K562 (cell line): ENCODE results near the gene GBX1. TPM values are rescaled to one million over a fixed set of nuclear protein-coding genes. Genes with fewer than 3 reads are reported as not detected.

Source experiments
- CGGBP1 ChIP-seq: fragments of 250-450 bp; sonication (Bioruptor Pico); IDR thresholded peaks from 2 replicates; pipeline ENCODE4 v1.9.0; 2021; ENCODE audit warnings: mild to moderate bottlenecking
- MCM2 ChIP-seq: fragments of 450-650 bp; IDR thresholded peaks from 2 replicates; pipeline ENCODE4 v1.6.1; 2017; ENCODE audit warnings: low read depth, mild to moderate bottlenecking
- MYBL2 ChIP-seq, 2 experiments: fragments of 450-650 bp in 1 of 2; sonication (generic) in 1 of 2; formaldehyde crosslinking in 1 of 2; IDR thresholded peaks; 2 replicates each; pipeline versions ENCODE4 v1.6.1 to v1.8.1; 2017 to 2022; ENCODE audit warnings: borderline replicate concordance in 1 of 2, inconsistent platforms in 1 of 2, low read depth in 1 of 2, mild to moderate bottlenecking in 1 of 2, missing genetic modification reagents in 1 of 2, moderate library complexity in 1 of 2
- OTX1 ChIP-seq: fragments of 450-650 bp; formaldehyde crosslinking; IDR thresholded peaks from 2 replicates; pipeline ENCODE4 v1.4.0; 2022; ENCODE audit warnings: mild to moderate bottlenecking
- PCBP1 ChIP-seq: fragments of 200-400 bp; formaldehyde crosslinking; IDR thresholded peaks from 2 replicates; pipeline ENCODE4 v1.6.1; 2018; ENCODE audit warnings: mild to moderate bottlenecking, low read depth, low read length; ENCODE audit not compliant: poor library complexity, severe bottlenecking
- RB1 ChIP-seq: fragments of 450-650 bp; IDR thresholded peaks from 2 replicates; pipeline ENCODE4 v1.6.1; 2017; ENCODE audit warnings: low read depth, mild to moderate bottlenecking
- SRSF7 ChIP-seq: fragments of 200-400 bp; formaldehyde crosslinking; optimal IDR thresholded peaks from 2 replicates; pipeline ENCODE3; 2017; ENCODE audit warnings: mild to moderate bottlenecking, low read depth, low read length
- ZFP91 ChIP-seq: sonication (generic); formaldehyde crosslinking; IDR thresholded peaks from 2 replicates; pipeline ENCODE4 v1.8.0; 2022; ENCODE audit warnings: mild to moderate bottlenecking, missing genetic modification reagents
- ZNF354B ChIP-seq: fragments of 250-450 bp; sonication (Bioruptor Pico); IDR thresholded peaks from 2 replicates; pipeline ENCODE4 v1.4.0; 2020
- ZNF384 ChIP-seq: IDR thresholded peaks from 2 replicates; pipeline ENCODE4 v1.6.1; 2012; ENCODE audit warnings: low read depth, low read length, improper control_type of control experiment
- polyA plus RNA-seq, 8 experiments: library from polyadenylated mRNA; depleted of rRNA in 4 of 8; stranded (reverse) in 5 of 8; unstranded in 3 of 8; fragments of >200 nt; fragmentation: Nextera tagmentation in 2 of 8; fragmentation: Illumina TruSeq in 1 of 8; extraction: Ambion mirVana in 2 of 8; extraction: Trizol in 1 of 8; gene quantifications; 2 replicates each; pipeline versions ENCODE4 v1.2.1 to v1.2.3, GENCODE V29; 2011 to 2014; ENCODE audit warnings: inconsistent platforms in 1 of 8, missing spikeins in 1 of 8
- total RNA-seq, 7 experiments: library from RNA; depleted of rRNA in 6 of 7; stranded (reverse); fragments of >200 nt in 6 of 7; fragmentation: Illumina TruSeq in 2 of 7; extraction: Trizol in 2 of 7; gene quantifications; 2 replicates each; pipeline versions ENCODE4 v1.2.1 to v1.2.3, GENCODE V29; 2011 to 2021; ENCODE audit warnings: low replicate concordance in 1 of 7
- TF ChIP-seq, protein P1 (sequence below), 2 experiments: fragments of 450-650 bp; formaldehyde crosslinking in 1 of 2; IDR thresholded peaks; 2 replicates each; pipeline versions ENCODE4 v1.4.0 to v1.6.1; 2014 to 2020; ENCODE audit warnings: mild to moderate bottlenecking in 2 of 2, borderline replicate concordance in 1 of 2, low read depth in 1 of 2
- TF ChIP-seq, protein P2 (sequence below): fragments of 450-650 bp; conservative IDR thresholded peaks from 2 replicates; pipeline ENCODE4 v1.6.1; 2016; ENCODE audit warnings: missing genetic modification characterization, low read depth, mild to moderate bottlenecking, missing compliant biosample characterization, moderate library complexity
- TF ChIP-seq, protein P3 (sequence below): fragments of 450-650 bp; IDR thresholded peaks from 2 replicates; pipeline ENCODE4 v1.6.1; 2014; ENCODE audit warnings: low read depth, mild to moderate bottlenecking, moderate library complexity, borderline replicate concordance

Gene GBX1
- total and polyA plus RNA-seq, 9 of the 15 experiments (the other 6 are each of a cell fraction or from before 2014, with no cell fraction given) = not detected

DNA sequence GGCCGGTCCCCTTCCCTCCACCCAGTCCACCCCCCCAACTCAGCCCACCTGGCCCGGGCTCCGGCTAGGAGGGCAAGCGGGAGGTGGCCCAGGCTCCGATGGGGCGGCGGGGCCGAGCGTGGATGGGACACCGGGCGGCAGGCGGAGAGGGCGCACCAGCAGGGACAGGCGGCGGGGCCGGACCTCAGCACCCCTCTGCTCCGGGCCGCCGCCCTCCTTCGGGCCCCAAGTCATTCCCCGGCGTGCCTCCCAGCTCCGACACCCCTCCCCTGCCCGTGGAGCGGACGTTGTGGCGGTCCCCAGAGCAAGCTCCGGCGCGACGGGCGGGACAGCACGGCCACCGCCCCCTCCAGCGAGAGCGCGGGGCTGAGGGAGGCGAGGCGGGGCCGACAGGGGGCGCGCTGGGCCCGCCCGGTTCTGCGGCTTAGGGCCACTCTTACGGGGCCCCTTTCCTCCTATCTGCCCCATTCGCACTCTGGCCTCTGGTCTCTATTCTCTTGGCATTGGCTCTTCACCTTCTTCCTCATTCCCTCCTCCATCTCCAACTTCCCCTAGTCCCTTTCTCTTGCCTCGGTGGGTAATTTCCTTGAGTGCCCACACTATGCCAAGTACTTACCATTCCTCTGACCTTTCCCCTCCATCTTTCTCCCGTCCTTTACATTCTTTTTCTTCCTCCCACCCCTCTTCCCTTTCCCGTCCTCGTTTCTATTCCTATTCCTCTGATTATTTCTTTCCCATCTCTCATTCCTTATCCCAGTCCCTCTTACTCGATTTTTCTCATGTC lies 701 bp upstream of the GBX1 start (continued):
- TF ChIP-seq, protein P1, sequence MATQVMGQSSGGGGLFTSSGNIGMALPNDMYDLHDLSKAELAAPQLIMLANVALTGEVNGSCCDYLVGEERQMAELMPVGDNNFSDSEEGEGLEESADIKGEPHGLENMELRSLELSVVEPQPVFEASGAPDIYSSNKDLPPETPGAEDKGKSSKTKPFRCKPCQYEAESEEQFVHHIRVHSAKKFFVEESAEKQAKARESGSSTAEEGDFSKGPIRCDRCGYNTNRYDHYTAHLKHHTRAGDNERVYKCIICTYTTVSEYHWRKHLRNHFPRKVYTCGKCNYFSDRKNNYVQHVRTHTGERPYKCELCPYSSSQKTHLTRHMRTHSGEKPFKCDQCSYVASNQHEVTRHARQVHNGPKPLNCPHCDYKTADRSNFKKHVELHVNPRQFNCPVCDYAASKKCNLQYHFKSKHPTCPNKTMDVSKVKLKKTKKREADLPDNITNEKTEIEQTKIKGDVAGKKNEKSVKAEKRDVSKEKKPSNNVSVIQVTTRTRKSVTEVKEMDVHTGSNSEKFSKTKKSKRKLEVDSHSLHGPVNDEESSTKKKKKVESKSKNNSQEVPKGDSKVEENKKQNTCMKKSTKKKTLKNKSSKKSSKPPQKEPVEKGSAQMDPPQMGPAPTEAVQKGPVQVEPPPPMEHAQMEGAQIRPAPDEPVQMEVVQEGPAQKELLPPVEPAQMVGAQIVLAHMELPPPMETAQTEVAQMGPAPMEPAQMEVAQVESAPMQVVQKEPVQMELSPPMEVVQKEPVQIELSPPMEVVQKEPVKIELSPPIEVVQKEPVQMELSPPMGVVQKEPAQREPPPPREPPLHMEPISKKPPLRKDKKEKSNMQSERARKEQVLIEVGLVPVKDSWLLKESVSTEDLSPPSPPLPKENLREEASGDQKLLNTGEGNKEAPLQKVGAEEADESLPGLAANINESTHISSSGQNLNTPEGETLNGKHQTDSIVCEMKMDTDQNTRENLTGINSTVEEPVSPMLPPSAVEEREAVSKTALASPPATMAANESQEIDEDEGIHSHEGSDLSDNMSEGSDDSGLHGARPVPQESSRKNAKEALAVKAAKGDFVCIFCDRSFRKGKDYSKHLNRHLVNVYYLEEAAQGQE (IDR thresholded peaks at IDR 0.05; ENCODE audit: borderline replicate concordance) = peak; percentile 40; the same call in 1 of the 2 replicates
- TF ChIP-seq, protein P1 (CRISPR knock-in tag; IDR thresholded peaks at IDR 0.05; ENCODE audit: low read depth) = 0 out of 2 replicates have a peak, but pooled peaks have one; percentile 31
- TF ChIP-seq ZFP91 (CRISPR knock-in tag) = no peak
- TF ChIP-seq MYBL2 (IDR thresholded peaks at IDR 0.05; ENCODE audit: low read depth) = 0 out of 2 replicates have a peak, but pooled peaks have one; percentile 25
- no peak for TF ChIP-seq MYBL2 (CRISPR knock-in tag; IDR thresholded peaks at IDR 0.05; ENCODE audit: borderline replicate concordance)
- no peak for TF ChIP-seq MCM2
- TF ChIP-seq ZNF384 = no peak
- TF ChIP-seq, protein P2, sequence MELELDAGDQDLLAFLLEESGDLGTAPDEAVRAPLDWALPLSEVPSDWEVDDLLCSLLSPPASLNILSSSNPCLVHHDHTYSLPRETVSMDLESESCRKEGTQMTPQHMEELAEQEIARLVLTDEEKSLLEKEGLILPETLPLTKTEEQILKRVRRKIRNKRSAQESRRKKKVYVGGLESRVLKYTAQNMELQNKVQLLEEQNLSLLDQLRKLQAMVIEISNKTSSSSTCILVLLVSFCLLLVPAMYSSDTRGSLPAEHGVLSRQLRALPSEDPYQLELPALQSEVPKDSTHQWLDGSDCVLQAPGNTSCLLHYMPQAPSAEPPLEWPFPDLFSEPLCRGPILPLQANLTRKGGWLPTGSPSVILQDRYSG (tag) = no peak
- peak; percentile 91 for TF ChIP-seq PCBP1
- TF ChIP-seq ZNF354B = no peak
- TF ChIP-seq, protein P3, sequence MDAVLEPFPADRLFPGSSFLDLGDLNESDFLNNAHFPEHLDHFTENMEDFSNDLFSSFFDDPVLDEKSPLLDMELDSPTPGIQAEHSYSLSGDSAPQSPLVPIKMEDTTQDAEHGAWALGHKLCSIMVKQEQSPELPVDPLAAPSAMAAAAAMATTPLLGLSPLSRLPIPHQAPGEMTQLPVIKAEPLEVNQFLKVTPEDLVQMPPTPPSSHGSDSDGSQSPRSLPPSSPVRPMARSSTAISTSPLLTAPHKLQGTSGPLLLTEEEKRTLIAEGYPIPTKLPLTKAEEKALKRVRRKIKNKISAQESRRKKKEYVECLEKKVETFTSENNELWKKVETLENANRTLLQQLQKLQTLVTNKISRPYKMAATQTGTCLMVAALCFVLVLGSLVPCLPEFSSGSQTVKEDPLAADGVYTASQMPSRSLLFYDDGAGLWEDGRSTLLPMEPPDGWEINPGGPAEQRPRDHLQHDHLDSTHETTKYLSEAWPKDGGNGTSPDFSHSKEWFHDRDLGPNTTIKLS = no peak
- TF ChIP-seq OTX1 (CRISPR knock-in tag) = peak; percentile 62; the same call in 1 of the 2 replicates
- TF ChIP-seq CGGBP1 (CRISPR knock-in tag) = no peak
- TF ChIP-seq SRSF7 = peak; percentile 31
- TF ChIP-seq RB1 = peak; percentile 93
